C4-2B (cell line): ENCODE measurements around the gene ZMYND10.

Experiments
- ZFX ChIP-seq: fragments of 450-650 bp; IDR thresholded peaks from 2 replicates; pipeline ENCODE4 v1.6.1; 2017
- TF ChIP-seq, protein P1 (sequence below): fragments of 450-650 bp; conservative IDR thresholded peaks from 2 replicates; pipeline ENCODE4 v1.5.1; 2017; ENCODE audit warnings: mild to moderate bottlenecking

DNA sequence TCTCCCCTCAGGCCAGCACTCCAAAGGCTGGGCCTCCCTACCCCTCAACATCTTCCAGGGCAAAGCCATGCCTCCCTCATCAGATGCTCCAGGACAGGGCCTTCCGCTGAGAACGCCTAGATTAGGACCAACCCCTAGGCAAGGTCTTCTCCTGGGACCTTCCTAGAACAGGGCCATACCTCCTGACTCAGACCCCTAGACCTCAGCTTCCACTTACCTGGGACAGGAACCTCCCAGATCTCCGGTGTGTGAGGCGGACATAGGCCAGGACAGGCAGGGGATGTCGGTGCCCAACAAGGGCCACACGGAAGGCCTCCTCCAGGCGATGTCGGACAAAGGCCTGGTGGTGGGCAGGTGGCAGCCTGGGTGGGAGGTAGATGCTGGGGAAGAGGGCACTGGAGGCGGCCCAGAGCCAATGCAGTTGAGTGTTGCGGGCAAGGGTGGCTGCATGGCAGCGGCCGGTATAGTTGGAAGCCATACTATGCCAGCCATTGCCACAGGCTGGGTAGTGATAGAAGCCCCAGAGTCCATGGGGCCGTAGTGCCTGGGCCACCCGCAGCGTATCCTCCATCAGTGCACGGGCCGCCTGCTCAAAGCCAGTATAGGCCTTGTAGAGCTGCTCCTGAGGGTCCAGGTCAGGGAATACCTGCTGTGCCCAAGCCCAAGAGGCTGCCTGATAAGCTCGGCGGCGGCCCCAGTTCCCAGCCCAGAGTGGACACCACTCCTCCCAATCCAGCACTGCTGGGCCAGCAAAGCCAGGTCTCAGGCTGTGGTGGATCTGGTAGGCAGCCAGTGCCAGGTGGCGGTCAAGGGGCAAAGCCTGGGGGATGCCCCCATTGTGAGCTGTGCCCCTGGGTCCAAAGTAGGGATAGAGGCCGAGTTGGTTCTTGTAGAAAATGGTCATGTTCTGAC is 50.8 kb downstream of the ZMYND10 start:
- no peak for TF ChIP-seq ZFX
- TF ChIP-seq, protein P1, sequence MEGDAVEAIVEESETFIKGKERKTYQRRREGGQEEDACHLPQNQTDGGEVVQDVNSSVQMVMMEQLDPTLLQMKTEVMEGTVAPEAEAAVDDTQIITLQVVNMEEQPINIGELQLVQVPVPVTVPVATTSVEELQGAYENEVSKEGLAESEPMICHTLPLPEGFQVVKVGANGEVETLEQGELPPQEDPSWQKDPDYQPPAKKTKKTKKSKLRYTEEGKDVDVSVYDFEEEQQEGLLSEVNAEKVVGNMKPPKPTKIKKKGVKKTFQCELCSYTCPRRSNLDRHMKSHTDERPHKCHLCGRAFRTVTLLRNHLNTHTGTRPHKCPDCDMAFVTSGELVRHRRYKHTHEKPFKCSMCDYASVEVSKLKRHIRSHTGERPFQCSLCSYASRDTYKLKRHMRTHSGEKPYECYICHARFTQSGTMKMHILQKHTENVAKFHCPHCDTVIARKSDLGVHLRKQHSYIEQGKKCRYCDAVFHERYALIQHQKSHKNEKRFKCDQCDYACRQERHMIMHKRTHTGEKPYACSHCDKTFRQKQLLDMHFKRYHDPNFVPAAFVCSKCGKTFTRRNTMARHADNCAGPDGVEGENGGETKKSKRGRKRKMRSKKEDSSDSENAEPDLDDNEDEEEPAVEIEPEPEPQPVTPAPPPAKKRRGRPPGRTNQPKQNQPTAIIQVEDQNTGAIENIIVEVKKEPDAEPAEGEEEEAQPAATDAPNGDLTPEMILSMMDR = no peak
